CMK (cell line): ENCODE measurements around the gene LAMP5.

Source experiments
- DNase-seq: peaks from one replicate; pipeline ENCODE4 v3.0.0-alpha.2; 2010; ENCODE audit warnings: low read depth

The LAMP5 gene, protein sequence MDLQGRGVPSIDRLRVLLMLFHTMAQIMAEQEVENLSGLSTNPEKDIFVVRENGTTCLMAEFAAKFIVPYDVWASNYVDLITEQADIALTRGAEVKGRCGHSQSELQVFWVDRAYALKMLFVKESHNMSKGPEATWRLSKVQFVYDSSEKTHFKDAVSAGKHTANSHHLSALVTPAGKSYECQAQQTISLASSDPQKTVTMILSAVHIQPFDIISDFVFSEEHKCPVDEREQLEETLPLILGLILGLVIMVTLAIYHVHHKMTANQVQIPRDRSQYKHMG

DNA sequence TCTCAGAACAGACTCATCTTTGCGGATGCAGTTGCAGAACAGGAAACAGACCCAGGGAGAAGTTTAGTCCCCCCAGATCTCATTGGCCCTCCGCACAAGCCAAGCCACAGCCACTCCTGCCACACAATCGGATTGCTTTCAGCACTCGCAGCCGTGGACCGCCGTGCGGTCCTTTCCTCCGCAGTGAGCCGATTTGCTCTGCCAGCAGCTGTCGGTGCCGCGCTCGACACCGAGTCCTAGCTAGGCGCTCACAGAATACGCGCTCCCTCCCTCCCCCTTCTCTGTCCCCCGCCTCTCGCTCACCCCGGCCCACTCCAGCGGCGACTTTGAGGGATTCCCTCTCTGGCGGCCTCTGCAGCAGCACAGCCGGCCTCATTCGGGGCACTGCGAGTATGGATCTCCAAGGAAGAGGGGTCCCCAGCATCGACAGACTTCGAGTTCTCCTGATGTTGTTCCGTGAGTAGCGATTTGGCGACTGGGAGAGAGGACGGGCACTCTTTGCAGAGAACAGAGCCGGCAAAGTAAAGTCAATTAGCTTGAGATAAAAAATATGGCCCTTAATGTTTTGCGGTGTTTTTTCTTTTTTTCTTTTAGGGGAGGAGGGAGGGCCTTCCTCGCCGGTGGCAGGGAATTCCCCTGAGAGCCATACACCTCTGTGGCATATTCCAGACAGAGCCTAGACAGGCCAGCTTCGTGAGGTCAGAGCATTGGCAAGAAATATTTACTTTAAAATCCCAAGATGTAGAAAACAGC lies at the start of gene LAMP5:
TSS of gene LAMP5 (plus strand) at position 130 of the 753 bp plus-strand sequence. CDS start at position 393, 263 bp downstream.
- no peak for DNase-seq

DNA sequence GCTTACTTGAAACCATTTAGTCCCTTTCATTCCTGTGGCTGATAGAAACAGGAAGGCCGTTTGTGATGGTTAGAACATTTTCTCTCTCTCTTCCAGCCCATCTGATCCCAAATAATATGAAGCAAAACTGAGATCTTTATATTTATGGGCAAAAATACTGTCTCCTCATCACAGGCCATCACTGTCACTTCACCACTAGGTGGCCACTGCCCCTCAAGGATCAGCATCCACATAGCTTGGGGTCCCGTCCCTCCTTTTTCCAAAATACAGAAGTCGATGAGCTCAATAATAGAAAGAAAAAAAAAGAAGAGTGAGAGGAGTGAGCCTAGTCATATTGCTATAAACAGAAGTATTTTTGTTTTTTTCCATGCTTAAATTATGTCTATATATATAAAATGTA lies 46.4 kb upstream of the LAMP5 start:
- DNase-seq = no peak

DNA sequence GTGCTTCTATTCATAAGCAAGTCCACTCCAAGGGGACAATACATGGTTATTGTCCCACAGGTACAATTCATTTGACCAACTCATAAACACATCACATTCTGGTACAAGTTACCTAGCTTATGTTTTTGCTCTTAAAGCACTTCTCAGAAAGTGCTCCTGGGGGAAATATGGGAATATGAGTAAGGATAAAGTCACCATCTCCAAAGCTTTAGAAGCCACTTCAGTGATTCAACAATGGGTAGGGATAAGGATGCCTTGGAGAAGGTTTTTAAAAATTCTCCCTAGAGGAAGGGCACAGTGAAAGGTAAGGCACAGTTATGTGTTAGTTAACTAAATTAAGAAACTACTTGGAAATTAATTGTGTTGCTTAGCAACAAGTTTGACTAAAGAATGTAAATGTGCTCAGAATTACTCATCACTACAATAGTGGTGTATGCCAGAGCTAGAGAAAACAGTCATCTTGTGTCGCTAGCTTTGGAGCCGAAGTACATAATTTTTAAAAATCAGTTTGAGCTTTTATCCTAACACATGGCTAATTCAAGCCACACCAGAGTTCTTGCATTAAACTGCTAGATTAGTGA lies 39.5 kb upstream of the LAMP5 start:
- DNase-seq = no peak

DNA sequence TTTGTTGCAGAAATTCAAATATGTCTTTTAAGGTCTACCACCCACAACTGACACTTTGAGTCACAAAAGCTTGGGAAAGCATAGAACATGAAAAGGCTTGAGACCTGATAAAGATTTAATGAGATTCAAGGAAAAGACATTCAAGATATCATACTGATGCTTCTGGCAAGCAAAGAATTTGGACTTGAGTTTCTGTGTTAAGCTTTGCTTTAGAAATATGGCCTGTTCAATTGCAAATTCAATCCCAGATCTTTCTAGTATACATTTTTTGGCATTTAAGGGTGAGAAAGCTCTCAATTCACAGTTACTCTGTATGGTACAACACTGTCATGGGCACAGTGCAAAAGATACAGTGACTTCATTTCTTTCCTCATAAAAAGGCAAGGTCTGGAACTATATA lies 38.9 kb upstream of the LAMP5 start:
- no peak for DNase-seq

DNA sequence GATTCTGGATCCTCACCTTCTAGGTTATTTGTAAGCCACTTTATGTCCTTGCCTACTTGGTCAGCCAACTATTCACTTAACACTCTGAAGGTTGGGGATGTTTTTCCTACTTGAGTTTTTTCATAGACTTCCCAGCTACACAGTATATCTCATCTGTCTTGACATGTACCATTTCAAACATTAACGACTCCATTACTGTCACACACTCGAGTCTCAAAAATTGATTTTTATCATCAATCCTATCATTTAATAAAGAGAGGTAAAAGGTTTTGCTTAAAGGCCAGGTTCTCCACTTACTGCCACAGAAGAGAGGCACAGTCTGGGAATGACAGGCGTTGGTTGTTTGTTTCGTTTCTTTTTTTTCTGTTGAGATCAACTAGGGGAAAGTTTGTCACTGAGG lies 38.2 kb upstream of the LAMP5 start:
- no peak for DNase-seq

DNA sequence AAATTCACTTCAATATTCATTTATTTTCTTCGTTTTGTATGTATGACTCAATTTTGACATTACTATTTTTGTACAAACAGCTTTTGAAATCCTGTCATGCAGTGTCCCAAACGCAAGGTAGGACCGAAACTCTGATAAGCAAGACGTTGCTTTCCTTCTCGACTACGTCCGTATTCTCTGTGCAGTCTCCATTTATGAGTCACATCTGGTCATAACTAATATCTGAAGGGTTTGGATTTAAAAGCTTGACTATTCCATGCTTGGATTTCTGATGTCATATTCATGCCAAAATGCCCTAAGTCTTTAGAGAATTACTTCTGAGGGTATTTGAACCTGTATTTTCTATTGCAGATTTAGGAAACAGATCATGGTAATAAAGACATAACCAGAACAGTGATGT lies 37.8 kb upstream of the LAMP5 start:
- DNase-seq = no peak

DNA sequence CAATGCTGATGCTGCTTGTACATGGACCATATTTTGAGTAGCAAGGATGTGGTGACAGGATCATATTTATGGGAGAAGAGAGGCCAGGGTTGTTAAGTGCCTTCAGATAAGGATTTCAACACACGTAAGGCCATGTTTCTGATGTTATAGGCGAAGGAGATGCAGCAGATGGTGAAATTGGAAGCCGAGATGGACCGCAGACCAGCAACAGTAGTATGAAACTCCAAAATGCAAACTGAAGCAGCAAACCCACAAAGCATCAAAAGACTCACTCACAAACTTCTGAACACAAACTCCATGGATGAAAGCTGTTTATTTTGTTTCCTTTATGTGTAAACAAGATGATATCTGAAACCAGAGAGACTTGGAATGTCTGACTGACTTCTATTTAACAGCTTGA lies 35.6 kb upstream of the LAMP5 start:
- DNase-seq = no peak

DNA sequence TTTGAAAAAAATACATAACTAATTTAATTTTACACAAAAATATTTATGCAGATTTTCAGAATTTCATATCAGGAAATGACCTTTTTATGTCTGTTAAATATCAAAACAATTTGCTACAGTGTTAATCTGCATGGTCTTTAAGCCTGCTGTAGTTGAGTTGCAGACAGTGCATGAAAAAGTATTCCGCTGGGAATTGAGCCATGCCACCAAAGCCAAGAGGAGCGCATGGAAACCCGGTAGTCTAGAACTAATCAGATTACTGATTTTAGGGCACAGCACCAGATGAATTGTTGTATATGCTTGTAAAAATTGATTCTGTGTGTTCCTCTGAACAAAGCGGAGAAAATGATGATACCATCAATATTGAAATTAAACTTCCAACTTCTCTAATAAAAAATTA lies 34.3 kb upstream of the LAMP5 start:
- no peak for DNase-seq

DNA sequence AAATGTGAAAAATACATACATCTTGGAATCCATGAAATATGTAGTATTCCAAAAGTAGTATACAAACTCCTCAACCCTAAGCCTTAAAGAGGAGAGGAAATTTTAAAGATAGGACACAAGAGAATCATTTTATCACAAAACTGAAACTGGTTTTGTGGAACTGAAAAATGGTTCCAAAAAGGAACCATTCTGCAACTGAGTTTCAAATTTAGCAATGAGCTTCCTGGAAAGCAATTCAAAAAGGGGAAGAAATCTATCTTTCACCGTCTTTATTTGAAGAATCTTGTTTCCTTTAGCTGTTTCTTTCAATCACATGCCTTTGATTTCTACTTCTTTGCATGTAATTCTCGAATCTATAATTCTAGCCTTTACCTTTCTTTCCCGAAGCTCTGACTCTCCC lies 32.2 kb upstream of the LAMP5 start:
- DNase-seq = no peak

DNA sequence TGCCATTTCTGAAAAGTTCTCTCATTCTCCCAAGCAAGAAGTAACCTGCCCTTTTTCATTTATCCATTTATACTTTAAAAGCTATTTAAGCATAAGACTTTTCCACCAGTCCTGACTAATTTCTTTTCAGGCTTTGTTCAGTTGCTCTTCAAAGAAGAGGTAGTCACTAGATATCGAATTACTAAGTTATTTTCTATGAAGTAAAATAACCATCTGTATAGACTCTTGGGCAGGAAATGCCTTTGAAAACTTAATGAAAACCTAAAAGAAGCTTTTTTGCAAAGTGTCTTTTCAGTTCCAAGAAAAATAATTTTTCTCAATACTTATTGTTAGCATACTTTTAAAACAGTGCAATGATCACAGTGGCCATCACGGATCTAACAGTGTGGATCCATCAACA lies 31.3 kb upstream of the LAMP5 start:
- no peak for DNase-seq

DNA sequence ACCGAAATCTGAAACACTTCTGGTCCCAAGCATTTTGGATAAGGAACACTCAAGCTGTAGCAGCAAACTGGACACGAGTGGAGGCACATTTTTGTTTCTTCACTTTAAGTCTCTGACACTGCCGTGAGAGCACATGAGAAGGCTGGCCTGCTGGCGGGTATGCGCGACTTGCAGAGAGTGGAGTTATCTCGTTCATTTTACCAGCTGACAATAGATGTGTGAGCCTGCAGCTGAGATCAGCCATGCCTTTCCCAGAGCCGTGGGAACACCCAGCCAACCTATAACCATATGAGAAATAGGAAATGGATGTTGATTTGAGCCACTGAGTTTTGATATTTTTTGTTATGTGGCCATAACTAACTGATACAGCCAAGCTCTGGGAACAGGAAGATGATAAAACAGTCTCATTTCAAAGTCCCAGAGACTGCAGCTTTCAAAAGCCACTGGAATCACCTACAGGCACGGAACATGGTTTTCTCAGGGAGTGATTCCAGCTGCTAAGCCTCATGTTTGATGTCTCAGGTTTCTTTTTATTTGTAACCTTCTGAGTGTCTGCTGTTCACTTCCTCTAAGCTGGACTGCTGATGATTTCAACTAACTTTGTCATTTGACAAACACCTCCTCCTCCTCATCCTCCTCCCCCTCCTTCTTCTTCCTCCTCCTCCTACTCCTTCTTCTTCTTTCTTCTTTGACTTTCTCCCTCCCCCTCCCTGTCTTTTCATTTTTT lies 28.6 kb upstream of the LAMP5 start:
- DNase-seq = no peak

DNA sequence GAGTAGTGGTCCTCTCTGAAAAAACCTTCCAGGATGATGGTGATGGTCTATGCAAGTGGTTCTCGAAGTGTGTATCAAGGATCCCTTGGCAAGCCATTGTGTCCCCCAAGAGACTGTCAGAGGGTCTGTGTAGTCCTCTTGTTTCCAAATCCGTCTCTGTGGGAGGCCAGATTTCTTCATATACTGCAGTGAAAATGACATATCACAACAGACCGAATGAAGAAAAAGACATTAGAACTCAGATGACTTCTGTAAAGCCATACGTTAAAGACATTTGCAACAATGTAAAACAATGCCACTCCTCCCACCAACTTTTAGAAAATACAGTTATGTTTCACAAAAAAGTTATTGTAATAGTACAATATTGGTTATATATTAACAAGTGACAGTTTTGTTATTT lies 27.2 kb upstream of the LAMP5 start:
- DNase-seq = no peak

DNA sequence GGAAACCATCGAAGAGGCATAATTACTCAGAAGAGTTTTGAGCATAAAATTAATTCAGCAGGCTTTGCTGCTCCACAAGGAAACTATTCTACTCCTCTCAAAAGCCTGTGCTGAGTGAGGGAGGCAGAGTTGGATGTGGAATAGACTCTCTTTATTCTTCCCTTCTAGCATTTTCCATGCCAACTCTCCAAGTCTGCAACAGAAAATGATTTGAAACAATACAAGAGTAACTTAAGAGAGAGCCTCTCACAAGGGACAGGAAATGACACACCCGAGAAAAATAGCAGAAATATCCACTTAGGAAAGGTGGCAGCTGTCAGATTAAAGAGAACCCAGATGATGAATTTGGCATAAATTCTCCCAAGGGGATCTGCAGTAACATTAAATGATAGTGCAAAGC lies 26.3 kb upstream of the LAMP5 start:
- no peak for DNase-seq

DNA sequence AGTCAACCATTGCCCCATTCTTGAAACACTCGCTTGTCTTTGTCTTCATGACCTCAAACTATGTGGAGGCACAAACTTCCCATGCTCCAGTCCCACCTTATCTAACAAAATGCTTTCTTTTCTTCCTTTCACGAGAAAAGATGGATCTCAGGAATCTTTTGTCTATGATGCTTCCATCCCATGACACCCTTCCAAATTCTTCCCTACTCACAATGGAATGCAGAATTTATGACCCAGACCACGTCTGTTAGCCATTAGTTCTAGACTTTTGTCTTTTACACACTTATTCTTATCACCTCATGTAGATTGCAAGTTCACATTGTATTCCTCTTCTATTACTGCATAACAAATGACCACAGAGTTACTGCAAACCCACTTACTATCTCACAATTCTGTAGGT lies 24.2 kb upstream of the LAMP5 start:
- DNase-seq = no peak

DNA sequence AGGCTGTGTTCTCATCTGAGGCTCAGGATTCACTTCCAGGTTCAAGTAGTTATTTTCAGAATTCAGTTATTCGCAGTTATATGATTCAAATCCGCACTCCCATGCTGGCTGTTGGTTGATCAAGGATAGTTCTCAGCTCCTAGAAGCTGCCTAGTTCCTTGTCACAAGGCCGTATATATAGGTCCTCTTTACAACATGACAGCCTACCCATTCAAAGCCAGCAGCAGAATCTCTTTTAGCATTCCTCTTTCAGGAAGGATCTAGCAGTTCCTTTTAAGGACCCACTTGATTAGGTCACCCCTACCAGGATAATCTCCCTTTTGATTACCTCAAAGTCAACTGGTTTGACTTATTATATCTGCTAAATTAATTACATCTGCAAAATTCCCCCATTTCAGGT lies 23.8 kb upstream of the LAMP5 start:
- DNase-seq = no peak

DNA sequence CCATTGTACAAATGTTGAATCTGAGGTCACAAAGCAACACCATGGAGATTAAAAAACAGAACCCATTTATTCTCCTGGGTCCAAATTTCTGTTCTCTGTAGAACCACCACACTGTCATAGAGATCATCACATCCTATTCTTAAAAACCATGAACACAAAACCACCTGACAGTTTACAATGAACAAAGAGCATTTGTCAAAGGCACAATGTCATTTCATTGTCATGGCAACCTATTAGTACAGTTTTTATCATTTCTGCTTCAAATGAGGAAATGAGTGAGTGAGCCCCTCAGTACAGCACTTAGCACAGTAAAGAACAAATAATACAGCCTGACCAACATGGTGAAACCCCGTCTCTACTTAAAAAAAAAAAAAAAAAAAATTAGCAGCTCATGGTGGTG lies 23.1 kb upstream of the LAMP5 start:
- DNase-seq = no peak

DNA sequence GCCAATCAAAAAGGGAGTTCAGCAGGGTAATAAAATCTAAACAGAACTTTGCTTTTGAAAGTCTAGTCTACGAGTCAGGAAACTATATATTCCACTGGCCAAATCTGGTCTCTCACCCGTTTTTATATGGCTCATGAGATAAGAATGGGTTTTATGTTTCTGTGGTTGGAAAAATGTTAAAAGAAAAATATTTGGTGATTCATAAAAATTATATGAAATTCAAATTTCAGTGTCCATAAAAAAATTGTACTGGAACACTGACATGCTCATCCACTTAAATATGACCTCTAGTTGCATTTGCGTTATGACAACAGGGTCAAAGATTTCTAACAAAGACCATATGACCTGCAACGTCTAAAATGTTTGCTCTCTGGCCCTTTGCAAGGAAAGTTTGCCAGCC lies 22.3 kb upstream of the LAMP5 start:
- DNase-seq = no peak

DNA sequence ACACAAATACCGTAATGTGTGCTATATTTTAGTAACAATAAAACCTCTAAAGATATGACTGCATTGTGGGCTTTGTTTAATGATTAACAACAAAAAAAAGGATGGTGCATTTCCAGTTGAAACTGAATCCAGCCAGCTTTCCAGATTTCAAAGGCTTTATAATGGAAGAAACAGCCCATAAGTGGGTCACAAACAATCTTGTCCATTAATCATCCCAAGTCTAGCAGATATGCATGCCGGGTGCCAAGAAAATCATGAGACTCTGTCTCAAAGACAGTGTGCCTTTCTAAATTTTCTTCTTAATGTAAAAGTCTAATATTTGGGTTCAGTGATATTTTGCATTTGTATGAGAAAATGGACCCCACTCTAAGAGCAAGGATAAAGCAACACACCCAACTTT lies 20.6 kb upstream of the LAMP5 start:
- DNase-seq = no peak

DNA sequence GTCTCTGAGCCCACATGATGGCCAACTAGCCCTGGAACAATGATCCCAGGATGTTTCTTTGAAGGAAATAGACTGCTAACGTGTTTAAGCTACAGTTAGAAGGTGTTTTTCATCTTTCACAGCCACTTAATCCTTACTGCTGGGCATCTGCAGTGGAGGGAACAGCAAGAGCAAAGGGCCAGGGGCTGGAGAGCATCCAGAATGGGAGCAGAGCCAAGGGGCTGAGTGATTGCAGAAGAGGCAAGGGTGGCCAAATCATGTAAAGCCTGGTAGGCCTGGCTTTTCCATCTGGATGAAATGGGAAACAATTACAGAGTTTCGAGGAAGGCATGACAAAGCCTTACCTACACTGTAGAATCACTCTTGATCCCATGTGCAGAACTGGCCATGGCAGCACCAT lies 18.7 kb upstream of the LAMP5 start:
- DNase-seq = no peak

DNA sequence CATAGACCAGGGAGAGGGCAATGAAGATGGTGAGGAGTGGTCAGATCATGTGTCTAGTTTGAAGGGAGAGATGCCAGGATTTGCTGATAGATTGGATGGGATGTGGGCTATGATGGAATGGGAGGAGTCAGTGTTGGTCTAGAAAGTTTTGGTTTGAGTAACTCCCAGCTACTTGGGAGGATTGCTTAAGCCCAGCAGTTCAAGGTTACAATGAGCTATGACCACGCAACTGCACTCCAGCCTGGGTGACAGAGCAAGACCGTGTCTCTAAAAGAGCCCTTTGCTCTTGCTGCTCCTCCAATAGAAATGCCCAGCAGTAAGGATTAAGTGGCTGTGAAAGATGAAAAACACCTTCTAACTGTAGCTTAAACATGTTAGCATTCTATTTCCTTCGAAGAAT lies 18.2 kb upstream of the LAMP5 start:
- DNase-seq = no peak

DNA sequence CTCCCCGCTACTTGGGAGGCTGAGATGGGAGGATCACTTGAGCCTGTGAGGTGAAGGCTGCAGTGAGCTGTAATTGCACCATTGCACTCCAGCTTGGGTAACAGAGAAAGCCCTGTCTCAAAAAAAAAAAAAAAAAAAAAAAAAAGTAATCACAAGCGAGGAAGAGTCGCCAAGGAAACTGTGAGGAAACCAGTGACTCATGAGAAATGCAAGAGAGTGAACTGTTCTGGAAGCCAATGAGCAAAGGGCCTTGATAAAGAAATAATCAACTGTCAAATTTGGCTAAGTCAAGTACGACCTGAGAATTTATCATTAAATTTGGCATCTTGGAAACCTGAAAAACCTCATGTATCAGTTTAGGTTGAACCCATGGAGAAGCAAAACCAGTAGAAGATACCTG lies 16.1 kb upstream of the LAMP5 start:
- no peak for DNase-seq

DNA sequence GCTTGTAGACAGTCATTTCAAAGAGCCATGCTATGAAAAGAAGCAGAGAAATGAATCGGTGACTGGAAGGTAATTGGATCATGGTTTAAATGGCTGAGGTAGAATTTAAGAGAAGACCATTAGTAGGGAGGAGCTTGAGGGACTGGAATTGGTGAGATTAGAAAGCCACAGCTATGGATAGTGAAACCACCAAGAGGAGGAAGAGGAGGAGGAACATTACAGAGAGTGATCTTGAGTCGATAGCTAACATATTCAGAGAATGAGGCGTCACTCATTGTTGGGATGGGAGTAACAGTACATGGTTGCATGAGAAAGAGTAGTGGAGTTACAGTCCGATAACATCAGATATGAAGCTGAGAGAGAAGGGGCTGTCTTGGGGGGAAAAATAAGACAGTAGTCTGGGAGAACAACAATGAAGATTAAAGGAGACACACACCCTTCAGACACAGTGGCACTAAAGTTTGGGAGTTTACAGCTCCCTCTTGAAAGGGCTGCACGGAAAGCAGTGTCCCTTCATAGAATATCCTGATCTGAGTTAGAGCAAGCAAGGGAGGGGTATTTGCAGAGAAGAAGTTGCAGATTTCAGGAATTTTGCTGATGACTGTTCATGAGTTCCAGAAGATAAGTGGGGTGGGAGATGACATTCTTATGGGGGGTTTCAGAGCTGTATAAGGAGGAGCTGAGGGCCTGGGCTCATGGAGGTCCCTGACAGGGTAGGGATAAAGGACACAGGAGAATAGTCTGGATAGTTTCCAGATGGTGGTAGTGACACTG lies 15.1 kb upstream of the LAMP5 start:
- DNase-seq = no peak
